Calu3 (cell line): Measurements from ENCODE around the gene EFCAB13. TPM values are rescaled to one million over a fixed set of nuclear protein-coding genes. Genes with fewer than 3 reads are reported as not detected.

Source experiments
- BruUV-seq: library from RNA; stranded (reverse); fragments of 400-500 nt; replicated peaks from 2 replicates; lab custom pipeline; 2021; lab: Mats Ljungman, UMichigan
- CTCF ChIA-PET: fragments of 300-600 bp; sonication (Branson Sonifier 250); formaldehyde crosslinking; loops from one replicate; lab custom pipeline; 2022; ENCODE audit warnings: antibody characterized with exemption; lab: Charles Lee
- DNase-seq: peaks from one replicate; pipeline ENCODE4 v3.0.0; 2022
- H3K27ac Mint-ChIP-seq: one replicate; pipeline ENCODE4 v1.8.0; 2022; ENCODE audit warnings: mixed read lengths; ENCODE audit not compliant: unreplicated experiment
- H3K27me3 Mint-ChIP-seq: one replicate; pipeline ENCODE4 v1.8.0; 2022; ENCODE audit warnings: mixed read lengths; ENCODE audit not compliant: unreplicated experiment
- H3K36me3 Mint-ChIP-seq: one replicate; pipeline ENCODE4 v1.8.0; 2022; ENCODE audit warnings: mild to moderate bottlenecking, moderate library complexity, mixed read lengths; ENCODE audit not compliant: insufficient read depth, unreplicated experiment
- H3K4me1 Mint-ChIP-seq: one replicate; pipeline ENCODE4 v1.8.0; 2022; ENCODE audit warnings: mild to moderate bottlenecking, low read depth, mixed read lengths; ENCODE audit not compliant: unreplicated experiment
- H3K4me3 Mint-ChIP-seq: one replicate; pipeline ENCODE4 v1.8.0; 2022; ENCODE audit warnings: mild to moderate bottlenecking, low read depth, moderate library complexity, mixed read lengths; ENCODE audit not compliant: unreplicated experiment
- H3K9me3 Mint-ChIP-seq: one replicate; pipeline ENCODE4 v1.8.0; 2022; ENCODE audit warnings: low read depth, mixed read lengths; ENCODE audit not compliant: unreplicated experiment
- intact Hi-C: fragments of 100-400 bp; cut with micrococcal nuclease; formaldehyde crosslinking; loops from one replicate; pipeline ENCODE4 v1.10.0; 2022; ENCODE audit not compliant: unreplicated experiment
- total RNA-seq: library from RNA; stranded (reverse); gene quantifications from 2 replicates; pipeline ENCODE4 v1.2.3, GENCODE V29; 2022
- TF ChIP-seq, protein P1 (sequence below): fragments of 200-600 bp; IDR thresholded peaks from one replicate; pipeline ENCODE4 v1.8.0; 2022; ENCODE audit warnings: antibody characterized with exemption; ENCODE audit not compliant: unreplicated experiment

Gene EFCAB13
- total RNA-seq, 1 experiment from 2014 or later, result 21.5 TPM

- Mint-ChIP-seq H3K27me3 (no peaks in the 10 kb centered on the region), H3K36me3 (no peaks in the 10 kb centered on the region), H3K27ac (no peak overlapping the region), H3K9me3 (no peaks in the 10 kb centered on the region), H3K4me1 (peaks cover 18% of the 10 kb centered on the region), H3K4me3 (no peak overlapping the region)
- TF ChIP-seq, protein P1, sequence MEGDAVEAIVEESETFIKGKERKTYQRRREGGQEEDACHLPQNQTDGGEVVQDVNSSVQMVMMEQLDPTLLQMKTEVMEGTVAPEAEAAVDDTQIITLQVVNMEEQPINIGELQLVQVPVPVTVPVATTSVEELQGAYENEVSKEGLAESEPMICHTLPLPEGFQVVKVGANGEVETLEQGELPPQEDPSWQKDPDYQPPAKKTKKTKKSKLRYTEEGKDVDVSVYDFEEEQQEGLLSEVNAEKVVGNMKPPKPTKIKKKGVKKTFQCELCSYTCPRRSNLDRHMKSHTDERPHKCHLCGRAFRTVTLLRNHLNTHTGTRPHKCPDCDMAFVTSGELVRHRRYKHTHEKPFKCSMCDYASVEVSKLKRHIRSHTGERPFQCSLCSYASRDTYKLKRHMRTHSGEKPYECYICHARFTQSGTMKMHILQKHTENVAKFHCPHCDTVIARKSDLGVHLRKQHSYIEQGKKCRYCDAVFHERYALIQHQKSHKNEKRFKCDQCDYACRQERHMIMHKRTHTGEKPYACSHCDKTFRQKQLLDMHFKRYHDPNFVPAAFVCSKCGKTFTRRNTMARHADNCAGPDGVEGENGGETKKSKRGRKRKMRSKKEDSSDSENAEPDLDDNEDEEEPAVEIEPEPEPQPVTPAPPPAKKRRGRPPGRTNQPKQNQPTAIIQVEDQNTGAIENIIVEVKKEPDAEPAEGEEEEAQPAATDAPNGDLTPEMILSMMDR, result peak; percentile 85
- intact Hi-C loops, result loop anchor here (1.0 kb wide), 1 partner anchor 86 kb away; no protein-coding TSS in a partner anchor
- BruUV-seq, result no TSS peak
- CTCF ChIA-PET, result interaction anchor here (0.7 to 2.2 kb wide), 14 partner anchors 9 to 163 kb away, joined by 3 to 34 read pairs (median 4); partner anchors contain the start of genes CDC27 and EFCAB13
- peak; percentile 56 for DNase-seq
These were observed 8.1 kb upstream of the EFCAB13 start for GRCh38 chr17:47315451-47316266.

DNA sequence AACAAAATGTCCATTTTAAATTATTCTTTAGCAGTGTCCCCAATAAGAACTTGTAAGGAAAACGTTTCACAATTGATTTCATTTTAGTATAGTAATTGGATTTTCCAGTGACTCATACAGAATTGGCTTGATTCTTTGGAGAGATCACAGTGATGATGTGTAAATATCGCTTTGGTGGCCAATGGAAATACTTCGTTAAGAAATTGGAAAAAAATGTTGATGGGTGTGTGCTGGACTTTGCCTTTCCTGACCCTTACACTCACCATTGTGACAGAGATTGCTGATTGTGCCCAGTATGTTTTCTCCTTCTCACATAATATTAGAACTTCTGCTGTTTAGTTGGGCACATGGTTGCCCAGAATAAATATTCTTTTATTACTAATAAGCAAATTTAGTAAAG, 7.4 kb upstream of the EFCAB13 start:
- Mint-ChIP-seq H3K4me3 (no peak overlapping the region), H3K27ac (no peak overlapping the region), H3K4me1 (peaks cover 18% of the 10 kb centered on the region), H3K9me3 (peaks cover 3% of the 10 kb centered on the region), H3K27me3 (no peaks in the 10 kb centered on the region), H3K36me3 (no peaks in the 10 kb centered on the region)
- no peak for DNase-seq
- intact Hi-C loops, result no loop called here
- TF ChIP-seq, protein P1, result no peak
- CTCF ChIA-PET, result interaction anchor here (1.3 to 2.0 kb wide), 3 partner anchors 11 to 76 kb away, joined by 4 to 17 read pairs (median 15); no protein-coding TSS in a partner anchor
- no TSS peak for BruUV-seq

GRCh38 chr17:47317119-47317518, 6.6 kb upstream of the EFCAB13 start:
- H3K4me3 Mint-ChIP-seq, result no peak overlapping the region
- H3K36me3 Mint-ChIP-seq, result no peaks in the 10 kb centered on the region
- no peaks in the 10 kb centered on the region for H3K27me3 Mint-ChIP-seq
- no peak for DNase-seq
- no peak overlapping the region for H3K27ac Mint-ChIP-seq
- intact Hi-C loops, result no loop called here
- CTCF ChIA-PET, result interaction anchor here (0.6 to 2.0 kb wide), 2 partner anchors 34 to 77 kb away, joined by 5 to 17 read pairs; no protein-coding TSS in a partner anchor
- H3K4me1 Mint-ChIP-seq, result peaks cover 18% of the 10 kb centered on the region
- TF ChIP-seq, protein P1, result no peak
- peaks cover 3% of the 10 kb centered on the region for H3K9me3 Mint-ChIP-seq
- no TSS peak for BruUV-seq

- CTCF ChIA-PET, result no interaction called here
- no TSS peak for BruUV-seq
- intact Hi-C loops, result no loop called here
These were observed 5.4 kb upstream of the EFCAB13 start for GRCh38 chr17:47318197-47318918.

More at GRCh38 chr17:47318197-47318918, 5.4 kb upstream of the EFCAB13 start:
- no peaks in the 10 kb centered on the region for H3K27me3 Mint-ChIP-seq
- H3K9me3 Mint-ChIP-seq, result peaks cover 3% of the 10 kb centered on the region
- DNase-seq, result no peak
- TF ChIP-seq, protein P1, result no peak
- H3K36me3 Mint-ChIP-seq, result peaks cover 3% of the 10 kb centered on the region
- H3K27ac Mint-ChIP-seq, result no peak overlapping the region
- H3K4me1 Mint-ChIP-seq, result peaks cover 18% of the 10 kb centered on the region
- no peak overlapping the region for H3K4me3 Mint-ChIP-seq
